Left kidney (tissue), 2 donors: ENCODE results near the gene PIGL. TPM values are rescaled to one million over a fixed set of nuclear protein-coding genes. Genes with fewer than 3 reads are reported as not detected.

Experiments
- DNase-seq: peaks from one replicate; pipeline ENCODE4 v3.0.0-alpha.2; 2013
- polyA plus RNA-seq: library from polyadenylated mRNA; unstranded; fragments of 120-200 nt; gene quantifications from one replicate; pipeline ENCODE4 v1.2.1, GENCODE V29; 2013; ENCODE audit not compliant: insufficient read length

PIGL gene
- polyA plus RNA-seq, 1 donor = 46.2 TPM

DNA sequence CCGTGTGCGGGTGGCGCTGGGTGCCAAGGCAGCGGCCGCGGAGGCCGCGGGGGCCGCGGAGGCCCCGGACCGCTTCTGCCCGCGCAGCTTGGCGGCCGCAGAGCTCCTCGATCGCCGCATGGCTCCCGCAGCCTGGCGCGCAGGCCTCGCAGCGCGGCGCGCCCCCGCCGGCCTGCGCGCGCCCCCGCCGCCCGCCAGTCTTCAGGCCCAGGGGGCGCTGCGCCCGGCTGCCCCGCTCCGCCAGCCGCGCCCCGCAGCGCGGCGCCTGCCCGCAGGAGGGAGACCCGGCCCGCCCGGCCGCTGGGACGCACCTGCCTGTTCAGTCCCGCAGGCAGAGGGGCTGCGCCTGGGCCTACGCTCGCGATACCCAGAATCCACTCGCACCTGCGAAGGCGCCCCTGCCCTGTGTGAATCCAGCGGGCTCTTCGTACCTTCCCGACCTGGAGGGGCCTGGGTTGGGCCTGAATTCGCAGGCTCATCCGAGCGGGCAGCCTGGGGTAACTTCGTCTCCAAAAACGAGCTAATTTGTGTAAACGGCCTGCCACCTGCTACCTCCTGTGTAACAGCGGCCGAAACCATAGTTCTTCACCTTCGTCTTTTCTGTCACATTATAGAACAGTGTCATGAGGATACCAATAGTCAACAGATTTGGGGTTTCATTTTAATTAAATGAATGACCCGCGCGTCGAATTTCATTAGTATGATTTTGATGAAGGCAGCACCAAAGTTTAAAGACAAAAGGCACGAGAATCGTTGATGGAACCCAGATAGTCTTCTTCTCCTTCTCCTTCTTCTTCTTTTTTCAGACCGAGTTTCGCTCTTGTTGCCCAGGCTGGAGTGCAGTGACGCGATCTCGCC, 136.5 kb downstream of the PIGL start, which contains the start of gene CENPV:
Gene CENPV, minus strand, starts transcription at position 153 of the 858 bp plus-strand sequence. Its CDS starts 33 bp downstream, at position 120.
- peak; percentile 42 for DNase-seq

GRCh38 chr17:16354585-16354984, 137.6 kb downstream of the PIGL start:
- no peak for DNase-seq

DNA sequence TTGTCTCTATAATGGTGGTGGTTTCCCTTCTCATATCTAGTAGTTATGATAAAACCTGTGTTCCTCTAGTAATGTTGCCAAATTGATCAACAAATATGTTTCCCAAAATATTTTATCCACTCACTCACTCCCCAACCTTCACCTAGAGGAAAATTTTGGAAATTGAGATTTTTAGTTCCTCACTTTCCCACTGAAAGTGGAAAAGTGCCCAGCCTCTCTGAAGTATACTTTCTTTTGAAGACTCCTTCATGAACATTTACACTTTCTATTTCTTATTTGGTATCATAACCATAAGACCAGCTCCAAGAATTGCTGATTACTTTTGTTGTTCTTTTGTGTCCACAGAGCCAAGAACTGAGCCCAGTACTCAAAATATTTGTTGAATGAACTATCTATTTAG, 141.4 kb downstream of the PIGL start:
- DNase-seq = no peak

GRCh38 chr17:16361874-16362273, 144.9 kb downstream of the PIGL start:
- no peak for DNase-seq

- DNase-seq = peak; percentile 79
These were observed 146.9 kb downstream of the PIGL start for GRCh38 chr17:16363749-16364536.

DNA sequence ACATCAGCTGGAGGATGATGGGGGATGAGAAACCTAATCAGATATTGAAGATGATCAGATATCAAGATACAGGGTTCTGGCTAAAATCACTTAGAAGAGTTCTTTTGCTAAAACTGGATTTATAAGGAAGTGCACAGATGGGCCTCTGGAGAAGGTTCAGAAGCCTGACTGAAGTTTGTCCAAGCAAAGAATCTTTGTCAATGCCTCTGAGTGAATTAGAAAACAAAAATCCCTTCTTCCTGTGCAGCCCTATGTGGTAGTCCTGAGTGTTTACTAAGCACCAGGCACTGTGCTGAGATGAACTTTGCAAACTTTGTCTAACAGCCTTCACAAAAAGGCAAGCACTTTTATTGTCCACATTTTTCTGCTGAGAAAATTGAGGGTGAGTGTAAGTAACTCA, 147.6 kb downstream of the PIGL start:
- DNase-seq = no peak

DNA sequence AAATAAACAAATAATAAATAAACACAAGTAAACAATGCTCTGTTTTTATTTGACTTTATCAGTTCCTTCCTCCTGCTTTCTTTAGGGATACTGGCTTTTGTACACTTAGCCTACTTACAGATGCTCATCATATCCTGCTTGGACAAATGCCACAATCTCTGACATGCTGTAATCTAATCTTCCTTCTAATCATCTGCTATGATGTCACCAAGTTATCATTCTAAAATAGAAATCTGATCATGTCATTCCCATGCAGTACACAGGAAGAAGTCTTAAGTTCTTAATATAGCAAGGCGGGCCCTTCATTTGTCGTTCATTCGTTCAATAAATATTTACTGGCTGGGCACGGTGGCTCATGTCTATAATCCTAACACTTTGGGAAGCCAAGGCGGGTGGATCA, 154.7 kb downstream of the PIGL start:
- no peak for DNase-seq

- no peak for DNase-seq
These were observed 157.3 kb downstream of the PIGL start for GRCh38 chr17:16374146-16374938.

Other genes with a start within 250 kb of the PIGL start
- 58.0 TPM for gene ZSWIM7, start 217.5 kb upstream of the PIGL start, polyA plus RNA-seq
- 75.9 TPM for gene TTC19, start 217.4 kb upstream of the PIGL start, polyA plus RNA-seq
- gene NCOR1, start 1.7 kb upstream of the PIGL start, polyA plus RNA-seq = 136 TPM
- 86.8 TPM for gene CENPV, start 136.3 kb downstream of the PIGL start, polyA plus RNA-seq
- 1,960 TPM for gene UBB, start 163.9 kb downstream of the PIGL start, polyA plus RNA-seq
- gene TRPV2, start 198.4 kb downstream of the PIGL start, polyA plus RNA-seq = 2.9 TPM